Astrocyte (in vitro differentiated cells and primary cell): ENCODE data around the gene FRYL.

Experiments
- CTCF ChIP-seq: IDR thresholded peaks from 2 replicates; pipeline ENCODE4 v1.5.1; 2011; ENCODE audit warnings: low read depth, mild to moderate bottlenecking, inconsistent platforms, low read length, moderate library complexity; ENCODE audit not compliant: insufficient read depth
- EZH2 ChIP-seq: IDR thresholded peaks from 2 replicates; pipeline ENCODE4 v1.6.1; 2012; ENCODE audit warnings: mild to moderate bottlenecking, low read length, inconsistent platforms; ENCODE audit not compliant: insufficient read depth

- TF ChIP-seq CTCF (no peak), EZH2 (no peak)
Observed at GRCh38 chr4:48742412-48742811, 37.7 kb downstream of the FRYL start.
